Endothelial cell of hepatic sinusoid (primary cell): Measurements from ENCODE around the gene CETN3.

ENCODE experiments used
- in situ Hi-C: cut with HindIII; loops from 2 replicates; pipeline ENCODE4 v1.10.0; 2017; ENCODE audit warnings: low sequenced_read_pairs

Gene CETN3

GRCh38 chr5:90409318-90410177 lies at the start of gene CETN3:
CETN3 (minus strand) TSS chr5:90409756; CDS start chr5:90409661, 95 bp downstream.
- in situ Hi-C loops = no loop called here

GRCh38 chr5:90446961-90447360 lies 37.4 kb upstream of the CETN3 start:
- in situ Hi-C loops = no loop called here

- in situ Hi-C loops = no loop called here
These were observed 31.1 kb upstream of the CETN3 start for GRCh38 chr5:90440644-90441043.

GRCh38 chr5:90438100-90438499 lies 28.5 kb upstream of the CETN3 start:
- in situ Hi-C loops = no loop called here

- in situ Hi-C loops = no loop called here
These were observed 28.1 kb upstream of the CETN3 start for GRCh38 chr5:90437663-90438062.

- in situ Hi-C loops = no loop called here
These were observed 24.7 kb upstream of the CETN3 start for GRCh38 chr5:90434116-90434714.

GRCh38 chr5:90424245-90424644 lies 14.7 kb upstream of the CETN3 start:
- in situ Hi-C loops = no loop called here

GRCh38 chr5:90421136-90421535 lies 11.6 kb upstream of the CETN3 start:
- in situ Hi-C loops = no loop called here

- in situ Hi-C loops = no loop called here
These were observed 8.7 kb upstream of the CETN3 start for GRCh38 chr5:90418214-90418613.

GRCh38 chr5:90410178-90410762 lies 714 bp upstream of the CETN3 start:
- in situ Hi-C loops = no loop called here

- in situ Hi-C loops = no loop called here
These were observed 812 bp downstream of the CETN3 start for GRCh38 chr5:90408571-90409317.

- in situ Hi-C loops = no loop called here
These were observed 3.1 kb downstream of the CETN3 start for GRCh38 chr5:90406466-90406865.

- in situ Hi-C loops = no loop called here
These were observed 6.9 kb downstream of the CETN3 start for GRCh38 chr5:90402521-90403255.

GRCh38 chr5:90399251-90399650 lies 10.3 kb downstream of the CETN3 start:
- in situ Hi-C loops = loop anchor here (25.0 kb wide), 1 partner anchor 1662 kb away; no protein-coding TSS in a partner anchor

- in situ Hi-C loops = loop anchor here (25.0 kb wide), 1 partner anchor 1661 kb away; no protein-coding TSS in a partner anchor
These were observed 10.8 kb downstream of the CETN3 start for GRCh38 chr5:90398726-90399125.

GRCh38 chr5:90395005-90395404 lies 14.6 kb downstream of the CETN3 start:
- in situ Hi-C loops = loop anchor here (25.0 kb wide), 1 partner anchor 1658 kb away; no protein-coding TSS in a partner anchor

GRCh38 chr5:90390928-90391327 lies 18.6 kb downstream of the CETN3 start:
- in situ Hi-C loops = loop anchor here (25.0 kb wide), 1 partner anchor 1654 kb away; no protein-coding TSS in a partner anchor

- in situ Hi-C loops = loop anchor here (25.0 kb wide), 1 partner anchor 1653 kb away; no protein-coding TSS in a partner anchor
These were observed 19.2 kb downstream of the CETN3 start for GRCh38 chr5:90390326-90390725.

GRCh38 chr5:90387508-90387907 lies 22.0 kb downstream of the CETN3 start:
- in situ Hi-C loops = loop anchor here (25.0 kb wide), 1 partner anchor 1650 kb away; no protein-coding TSS in a partner anchor

- in situ Hi-C loops = loop anchor here (25.0 kb wide), 1 partner anchor 1649 kb away; no protein-coding TSS in a partner anchor
These were observed 23.4 kb downstream of the CETN3 start for GRCh38 chr5:90386099-90386710.
